ENCODE data around the gene C15orf39.

DNA sequence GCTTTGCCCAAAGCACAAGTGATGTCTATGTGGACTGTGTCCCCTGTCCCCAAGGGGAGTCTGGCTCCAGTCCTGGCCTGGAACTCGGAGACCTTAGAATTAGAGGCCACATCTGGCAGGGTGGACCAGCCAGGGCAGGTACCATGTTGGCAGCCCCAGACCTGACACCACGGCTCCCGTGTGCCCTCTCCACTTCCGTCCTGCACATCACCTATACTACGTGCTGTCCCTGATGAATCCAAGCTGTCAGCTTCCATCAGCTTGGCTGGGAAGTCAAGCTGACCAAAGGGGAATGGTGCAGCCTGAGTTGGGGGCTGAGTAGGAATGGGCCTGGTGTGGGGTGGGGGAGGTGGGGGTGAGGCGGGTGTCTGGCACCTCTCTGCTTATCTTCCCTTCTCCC, 15.3 kb downstream of the C15orf39 start:
- TF ChIP-seq, protein P1, sequence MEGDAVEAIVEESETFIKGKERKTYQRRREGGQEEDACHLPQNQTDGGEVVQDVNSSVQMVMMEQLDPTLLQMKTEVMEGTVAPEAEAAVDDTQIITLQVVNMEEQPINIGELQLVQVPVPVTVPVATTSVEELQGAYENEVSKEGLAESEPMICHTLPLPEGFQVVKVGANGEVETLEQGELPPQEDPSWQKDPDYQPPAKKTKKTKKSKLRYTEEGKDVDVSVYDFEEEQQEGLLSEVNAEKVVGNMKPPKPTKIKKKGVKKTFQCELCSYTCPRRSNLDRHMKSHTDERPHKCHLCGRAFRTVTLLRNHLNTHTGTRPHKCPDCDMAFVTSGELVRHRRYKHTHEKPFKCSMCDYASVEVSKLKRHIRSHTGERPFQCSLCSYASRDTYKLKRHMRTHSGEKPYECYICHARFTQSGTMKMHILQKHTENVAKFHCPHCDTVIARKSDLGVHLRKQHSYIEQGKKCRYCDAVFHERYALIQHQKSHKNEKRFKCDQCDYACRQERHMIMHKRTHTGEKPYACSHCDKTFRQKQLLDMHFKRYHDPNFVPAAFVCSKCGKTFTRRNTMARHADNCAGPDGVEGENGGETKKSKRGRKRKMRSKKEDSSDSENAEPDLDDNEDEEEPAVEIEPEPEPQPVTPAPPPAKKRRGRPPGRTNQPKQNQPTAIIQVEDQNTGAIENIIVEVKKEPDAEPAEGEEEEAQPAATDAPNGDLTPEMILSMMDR (IDR thresholded peaks at IDR 0.05) = no peak
- no peak for TF ChIP-seq POLR2A (IDR thresholded peaks at IDR 0.05)
- no peak for TF ChIP-seq EP300 (IDR thresholded peaks at IDR 0.05)
